HG03571 (cell line): Measurements from ENCODE around the gene TAF4.
"Not testable (repeated sequence)": the region's sequence is repeated elsewhere in the genome, so short reads cannot be mapped to it uniquely, and the experiment has no call there.

ENCODE experiments used
- ATAC-seq: cut with Tn5 transposase; IDR thresholded peaks from one replicate; pipeline ENCODE4 v1.9.1; 2021; ENCODE audit not compliant: unreplicated experiment

Gene TAF4

GRCh38 chr20:62065674-62066338, at the start of gene TAF4:
TSS of gene TAF4 (minus strand) at chr20:62065881. CDS start at chr20:62065810, 71 bp downstream.
- peak; percentile 60 for ATAC-seq

- ATAC-seq, result no peak
These were observed 49.2 kb upstream of the TAF4 start for GRCh38 chr20:62114894-62115293.

- ATAC-seq, result no peak
These were observed 46.7 kb upstream of the TAF4 start for GRCh38 chr20:62112368-62112767.

- ATAC-seq, result no peak
These were observed 45.5 kb upstream of the TAF4 start for GRCh38 chr20:62111148-62111547.

GRCh38 chr20:62105592-62105991, 39.9 kb upstream of the TAF4 start:
- ATAC-seq, result no peak

- ATAC-seq, result no peak
These were observed 39.2 kb upstream of the TAF4 start for GRCh38 chr20:62104791-62105345.

- no peak for ATAC-seq
These were observed 38.6 kb upstream of the TAF4 start for GRCh38 chr20:62104234-62104789.

- ATAC-seq, result no peak
These were observed 38.0 kb upstream of the TAF4 start for GRCh38 chr20:62103508-62104233.

GRCh38 chr20:62101078-62101477, 35.4 kb upstream of the TAF4 start:
- no peak for ATAC-seq

- ATAC-seq, result no peak
These were observed 32.3 kb upstream of the TAF4 start for GRCh38 chr20:62097881-62098407.

GRCh38 chr20:62096421-62097380, 31.0 kb upstream of the TAF4 start:
- ATAC-seq, result no peak

- ATAC-seq, result no peak
These were observed 23.7 kb upstream of the TAF4 start for GRCh38 chr20:62089393-62089792.

- no peak for ATAC-seq
These were observed 22.8 kb upstream of the TAF4 start for GRCh38 chr20:62088258-62089127.

- ATAC-seq, result no peak
These were observed 22.0 kb upstream of the TAF4 start for GRCh38 chr20:62087632-62088031.

GRCh38 chr20:62087227-62087626, 21.5 kb upstream of the TAF4 start:
- ATAC-seq, result no peak

GRCh38 chr20:62085206-62085605, 19.5 kb upstream of the TAF4 start:
- no peak for ATAC-seq

- ATAC-seq, result not testable (repeated sequence)
These were observed 18.5 kb upstream of the TAF4 start for GRCh38 chr20:62084224-62084623.

- no peak for ATAC-seq
These were observed 17.6 kb upstream of the TAF4 start for GRCh38 chr20:62083312-62083711.

- ATAC-seq, result no peak
These were observed 14.7 kb upstream of the TAF4 start for GRCh38 chr20:62080249-62080990.
